Peyer's patch (tissue), 4 donors: ENCODE measurements around the gene C9orf43. TPM values are rescaled to one million over a fixed set of nuclear protein-coding genes. Genes with fewer than 3 reads are reported as not detected.

Experiments
- DNase-seq, 3 donors: peaks; one replicate each; pipeline ENCODE4 v3.0.0-alpha.2; 2017 to 2019
- H3K27ac ChIP-seq, 4 donors: fragments of 200-600 bp; sonication (generic); one replicate each; pipeline ENCODE4 v1.5.1; 2016 to 2019
- H3K27me3 ChIP-seq, 2 donors: fragments of 200-600 bp; sonication (generic); one replicate each; pipeline ENCODE4 v1.5.1; 2019
- H3K36me3 ChIP-seq, 3 donors: fragments of 200-600 bp; sonication (generic); one replicate each; pipeline ENCODE4 v1.5.1; 2016 to 2019
- H3K4me1 ChIP-seq, 4 donors: fragments of 200-600 bp; sonication (generic); one replicate each; pipeline ENCODE4 v1.5.1; 2016 to 2019
- H3K4me3 ChIP-seq, 4 donors: fragments of 200-600 bp; sonication (generic); 1 replicate in 3 of 4; 2 replicates in 1 of 4; pipeline ENCODE4 v1.5.1; 2016 to 2019; ENCODE audit warnings: mild to moderate bottlenecking in 1 of 4
- H3K9me3 ChIP-seq, 4 donors: fragments of 200-600 bp; sonication (generic); one replicate each; pipeline ENCODE4 v1.5.1; 2016 to 2019; ENCODE audit warnings: mild to moderate bottlenecking in 1 of 4
- CTCF ChIP-seq, 6 experiments: fragments of 450-650 bp in 4 of 6; fragments of 200-600 bp in 2 of 6; sonication (generic) in 1 of 6; IDR thresholded peaks; one replicate each; pipeline ENCODE4 v1.5.1; 2017 to 2019; ENCODE audit warnings: antibody characterized with exemption in 6 of 6, mild to moderate bottlenecking in 3 of 6, moderate library complexity in 1 of 6
- POLR2A ChIP-seq, 2 donors: fragments of 450-650 bp; IDR thresholded peaks; one replicate each; pipeline ENCODE4 v1.5.1; 2017; ENCODE audit warnings: antibody characterized with exemption in 2 of 2, mild to moderate bottlenecking in 2 of 2, moderate library complexity in 2 of 2
- total RNA-seq, 4 donors: library from RNA; depleted of rRNA; stranded (reverse); fragments of >200 nt; gene quantifications; one replicate each; pipeline ENCODE4 v1.1.0, GENCODE V29; 2016

Gene C9orf43
- total RNA-seq, 4 donors from 2014 or later = 1.1 to 5.0 (median 1.2) TPM; not detected in 1

- Histone ChIP-seq H3K27ac (peak overlapping the region in 3 of 4 donors; percentile 56 to 83 (median 58)), H3K36me3 (no peaks in the 10 kb centered on the region), H3K27me3 (no peaks in the 10 kb centered on the region), H3K4me3 (no peak overlapping the region), H3K9me3 (no peaks in the 10 kb centered on the region), H3K4me1 (peaks cover 0 to 19% (median 0%) of the 10 kb centered on the region in 4 donors)
- DNase-seq = peak in 1 of 3 donors; percentile 68
- no peak for TF ChIP-seq POLR2A (IDR thresholded peaks at IDR 0.05)
- no peak for TF ChIP-seq CTCF (IDR thresholded peaks at IDR 0.05)
Measured at GRCh38 chr9:113454914-113455761, 44.6 kb downstream of the C9orf43 start.

GRCh38 chr9:113456235-113456634, 45.7 kb downstream of the C9orf43 start:
- DNase-seq = no peak
- no peaks in the 10 kb centered on the region for H3K27me3 ChIP-seq
- H3K4me1 ChIP-seq = peaks cover 0 to 19% (median 0%) of the 10 kb centered on the region in 4 donors
- H3K9me3 ChIP-seq = no peaks in the 10 kb centered on the region
- no peaks in the 10 kb centered on the region for H3K36me3 ChIP-seq
- TF ChIP-seq POLR2A (IDR thresholded peaks at IDR 0.05) = no peak
- no peak for TF ChIP-seq CTCF (IDR thresholded peaks at IDR 0.05)
- peak overlapping the region in 3 of 4 donors; percentile 2 to 83 (median 58) for H3K27ac ChIP-seq
- H3K4me3 ChIP-seq = no peak overlapping the region

GRCh38 chr9:113461285-113461684, 50.7 kb downstream of the C9orf43 start:
- H3K4me3 ChIP-seq = no peak overlapping the region
- no peaks in the 10 kb centered on the region for H3K9me3 ChIP-seq
- no peaks in the 10 kb centered on the region for H3K27me3 ChIP-seq
- H3K27ac ChIP-seq = no peak overlapping the region
- DNase-seq = no peak
- H3K4me1 ChIP-seq = peaks cover 0 to 12% (median 0%) of the 10 kb centered on the region in 4 donors
- no peaks in the 10 kb centered on the region for H3K36me3 ChIP-seq
- no peak for TF ChIP-seq CTCF (IDR thresholded peaks at IDR 0.05)
- TF ChIP-seq POLR2A (IDR thresholded peaks at IDR 0.05) = no peak

- H3K27ac ChIP-seq = no peak overlapping the region
- no peaks in the 10 kb centered on the region for H3K9me3 ChIP-seq
- no peaks in the 10 kb centered on the region for H3K27me3 ChIP-seq
- H3K4me3 ChIP-seq = no peak overlapping the region
- TF ChIP-seq CTCF (IDR thresholded peaks at IDR 0.05) (no peak), POLR2A (IDR thresholded peaks at IDR 0.05) (no peak)
- no peak for DNase-seq
- no peaks in the 10 kb centered on the region for H3K36me3 ChIP-seq
- H3K4me1 ChIP-seq = peaks cover 0 to 9% (median 0%) of the 10 kb centered on the region in 4 donors
Measured at GRCh38 chr9:113461943-113462342, 51.4 kb downstream of the C9orf43 start.

GRCh38 chr9:113462781-113463286, 52.3 kb downstream of the C9orf43 start:
- H3K27me3 ChIP-seq = no peaks in the 10 kb centered on the region
- TF ChIP-seq CTCF (IDR thresholded peaks at IDR 0.05) = no peak
- no peak for TF ChIP-seq POLR2A (IDR thresholded peaks at IDR 0.05)
- no peak overlapping the region for H3K27ac ChIP-seq
- no peaks in the 10 kb centered on the region for H3K9me3 ChIP-seq
- H3K4me3 ChIP-seq = peak overlapping the region in 1 of 4 donors; percentile 62
- H3K4me1 ChIP-seq = peaks cover 0 to 9% (median 0%) of the 10 kb centered on the region in 4 donors
- DNase-seq = no peak
- H3K36me3 ChIP-seq = no peaks in the 10 kb centered on the region
